HepG2 (cell line): ENCODE results near the gene TNNT1. TPM values are rescaled to one million over a fixed set of nuclear protein-coding genes. Genes with fewer than 3 reads are reported as not detected.
A peak's percentile ranks its signal among the peaks of the same experiment; 100 is the strongest.

Experiments used
- ATAC-seq: fragments of 200-7000 bp; cut with Tn5 transposase; 3 replicates; pipeline ENCODE4 v1.9.1; 2020; ENCODE audit warnings: mild to moderate bottlenecking, moderate library complexity
- BruUV-seq: library from RNA; stranded (reverse); fragments of 400-500 nt; replicated peaks from 2 replicates; lab custom pipeline; 2021; lab: Mats Ljungman, UMichigan
- CTCF ChIA-PET: fragments of 300-600 bp; formaldehyde crosslinking; extraction: SDS; loops from one replicate; lab custom pipeline; 2021; ENCODE audit warnings: low total read pairs, inconsistent platforms, low intra/inter-chr PET ratio; lab: Yijun Ruan, JAX
- POLR2A ChIA-PET: fragments of 350-600 bp; sonication (Branson Sonifier 250); formaldehyde crosslinking; loops from one replicate; lab custom pipeline; 2020; ENCODE audit warnings: antibody characterized with exemption, inconsistent platforms; lab: Yijun Ruan, JAX
- DNase-seq: peaks from one replicate; pipeline ENCODE4 v3.0.0-alpha.2; 2015; ENCODE audit warnings: low spot score
- FAIRE-seq: peaks from 3 replicates; lab custom pipeline; 2011; peaks lifted over from hg19 to GRCh38; lab: Jason Lieb, UNC
- H2AFZ ChIP-seq: one replicate; pipeline ENCODE4 v1.6.1; 2011; ENCODE audit warnings: low read length, inconsistent platforms
- H3K27ac ChIP-seq: fragments of 300-600 bp; 3 replicates; pipeline ENCODE4 v1.8.0; 2011; ENCODE audit warnings: mixed run types, mild to moderate bottlenecking, mixed read lengths, low read length, inconsistent platforms; ENCODE audit not compliant: insufficient read depth; ENCODE audit errors: extremely low read length
- H3K27me3 ChIP-seq, 2 experiments: fragments of 200-600 bp in 1 of 2; 2 replicates in 1 of 2; 3 replicates in 1 of 2; pipeline versions ENCODE4 v1.6.0 to v1.8.0; 2011; ENCODE audit warnings: low read length in 2 of 2, mild to moderate bottlenecking in 2 of 2, moderate library complexity in 2 of 2, inconsistent platforms in 1 of 2; ENCODE audit not compliant: insufficient read depth in 2 of 2, control insufficient read depth in 1 of 2
- H3K36me3 ChIP-seq, 2 experiments: fragments of 200-600 bp in 1 of 2; replicated peaks in 1 of 2; 2 replicates in 1 of 2; 3 replicates in 1 of 2; pipeline versions ENCODE4 v1.5.1 to v1.8.0; 2011; ENCODE audit warnings: low read length in 2 of 2, inconsistent platforms in 1 of 2; ENCODE audit not compliant: insufficient read depth in 2 of 2, control insufficient read depth in 1 of 2
- H3K4me1 ChIP-seq: 2 replicates; pipeline ENCODE4 v1.5.1; 2012; ENCODE audit warnings: low read length, inconsistent platforms; ENCODE audit not compliant: insufficient read depth
- H3K4me2 ChIP-seq: 2 replicates; pipeline ENCODE4 v1.6.0; 2011; ENCODE audit warnings: low read depth, low read length, inconsistent platforms
- H3K4me3 ChIP-seq, 3 experiments: fragments of 200-600 bp in 1 of 3; sonication (generic), shearing (Covaris generic) in 1 of 3; replicated peaks in 1 of 3; 2 replicates each; pipeline ENCODE4 v1.5.1; 2011 to 2016; ENCODE audit warnings: low read length in 3 of 3, inconsistent platforms in 2 of 3, low read depth in 2 of 3, mild to moderate bottlenecking in 2 of 3, control low read depth in 1 of 3, mixed read lengths in 1 of 3; ENCODE audit not compliant: insufficient read depth in 1 of 3
- H3K79me2 ChIP-seq: one replicate; pipeline ENCODE4 v1.6.1; 2011; ENCODE audit warnings: low read length, inconsistent platforms; ENCODE audit not compliant: insufficient read depth
- H3K9ac ChIP-seq: 2 replicates; pipeline ENCODE4 v1.6.0; 2011; ENCODE audit warnings: mild to moderate bottlenecking, low read depth, low read length, inconsistent platforms; ENCODE audit not compliant: insufficient read depth
- H3K9me3 ChIP-seq: 2 replicates; pipeline ENCODE4 v1.5.1; 2012; ENCODE audit warnings: mild to moderate bottlenecking, low read length
- H4K20me1 ChIP-seq: 2 replicates; pipeline ENCODE4 v1.6.0; 2011; ENCODE audit warnings: inconsistent platforms, mild to moderate bottlenecking, low read length, moderate library complexity; ENCODE audit not compliant: insufficient read depth
- NAIF1 ChIP-seq: sonication (generic); formaldehyde crosslinking; IDR thresholded peaks from 2 replicates; pipeline ENCODE4 v1.5.0; 2020; ENCODE audit warnings: mild to moderate bottlenecking, missing genetic modification reagents, borderline replicate concordance
- REST ChIP-seq, 2 experiments: IDR thresholded peaks; 2 replicates each; pipeline ENCODE4 v1.6.1; 2011 to 2012; ENCODE audit warnings: low read length in 2 of 2, borderline replicate concordance in 1 of 2, low read depth in 1 of 2, mild to moderate bottlenecking in 1 of 2, moderate library complexity in 1 of 2
- WGBS: methylation state at CpG from one replicate; pipeline ENCODE4 v1.1.6; 2017; ENCODE audit warnings: low lambda C conversion rate; 5-methylcytosine and 5-hydroxymethylcytosine counted together
- in situ Hi-C: cut with HindIII; loops from 2 replicates; pipeline ENCODE4 v1.10.0; 2017; ENCODE audit warnings: low pct_unique_long_range_greater_than_20kb; ENCODE audit not compliant: extremely low pct_ligation_motif_present
- intact Hi-C: fragments of 100-400 bp; cut with micrococcal nuclease; formaldehyde crosslinking; loops from one replicate; pipeline ENCODE4 v1.10.0; 2022; ENCODE audit not compliant: unreplicated experiment
- polyA plus RNA-seq, 8 experiments: library from polyadenylated mRNA; depleted of rRNA in 3 of 8; stranded (reverse) in 7 of 8; unstranded in 1 of 8; fragments of >200 nt; fragmentation: Illumina TruSeq in 4 of 8; extraction: Trizol in 4 of 8; gene quantifications; 2 replicates each; pipeline versions ENCODE4 v1.2.1 to v1.2.3, GENCODE V29; 2011 to 2016; ENCODE audit warnings: low read depth in 4 of 8, missing spikeins in 1 of 8, mixed read lengths in 1 of 8; ENCODE audit not compliant: insufficient read depth in 1 of 8
- total RNA-seq, 5 experiments: library from RNA; depleted of rRNA; stranded (reverse); fragments of >200 nt; fragmentation: Illumina TruSeq; extraction: Trizol; gene quantifications; 2 replicates each; pipeline ENCODE4 v1.2.3, GENCODE V29; 2016; ENCODE audit warnings: low read depth in 1 of 5

TNNT1 gene
- total and polyA plus RNA-seq, 2 of the 13 experiments (the other 11 are each of a cell fraction or from before 2014, with no cell fraction given), result 1.3 to 2.4 TPM

DNA sequence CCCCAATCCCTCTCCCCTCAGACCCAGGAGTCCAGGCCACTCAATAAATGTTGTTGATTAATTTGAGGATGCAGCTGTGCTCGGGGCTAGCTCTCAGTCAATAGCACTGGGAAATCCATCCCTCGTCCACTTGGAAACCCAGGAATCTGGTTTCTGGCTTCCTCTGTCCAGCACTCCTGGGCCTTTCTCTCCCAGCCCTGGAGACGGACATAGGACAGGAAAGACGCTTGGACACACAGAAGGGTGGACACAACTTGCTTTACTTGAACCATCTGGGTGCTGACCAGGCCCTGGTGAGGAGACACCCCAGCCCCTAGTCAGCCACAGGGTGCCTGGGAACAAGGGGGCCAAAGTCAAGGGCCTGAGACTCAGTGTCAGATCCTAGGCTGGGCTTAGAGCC is 9.4 kb upstream of the TNNT1 start:
- H3K9ac ChIP-seq, result no peak overlapping the region
- H4K20me1 ChIP-seq, result no peaks in the 10 kb centered on the region
- no peak overlapping the region for H2AFZ ChIP-seq
- H3K27ac ChIP-seq, result no peak overlapping the region
- WGBS, result 14% methylated on average over 2 of the region's 4 CpGs
- intact Hi-C loops (no loop called here), in situ Hi-C loops (no loop called here)
- TF ChIP-seq REST (IDR thresholded peaks at IDR 0.05; ENCODE audit: borderline replicate concordance in 1 of 2, low read depth in 1 of 2, low read length in 2 of 2) (0 out of 4 replicates have a peak, but pooled peaks of 1 of the 2 experiments have one; percentile 21), NAIF1 (CRISPR knock-in tag) (no peak)
- FAIRE-seq (no peak), ATAC-seq (no peak), DNase-seq (no peak)
- H3K9me3 ChIP-seq, result no peaks in the 10 kb centered on the region
- ChIA-PET CTCF (interaction anchor here (0.8 kb wide), 1 partner anchor 17 kb away, joined by 3 read pairs; no protein-coding TSS in a partner anchor), POLR2A (interaction anchor here (0.9 kb wide), 1 partner anchor 12 kb away, joined by 3 read pairs; no protein-coding TSS in a partner anchor)
- H3K79me2 ChIP-seq, result no peaks in the 10 kb centered on the region
- no peaks in the 10 kb centered on the region for H3K36me3 ChIP-seq
- no TSS peak for BruUV-seq
- no peak overlapping the region for H3K4me3 ChIP-seq
- no peak overlapping the region for H3K4me2 ChIP-seq
- peaks cover 20% of the 10 kb centered on the region for H3K4me1 ChIP-seq
- peaks cover 0 to 24% of the 10 kb centered on the region in 2 experiments; a peak in 2 of 5 replicates for H3K27me3 ChIP-seq
